Stomach (tissue), 4 donors: ENCODE measurements around the gene HENMT1.
"Not testable (repeated sequence)": the region's sequence is repeated elsewhere in the genome, so short reads cannot be mapped to it uniquely, and the experiment has no call there.

Source experiments
- EP300 ChIP-seq: sonication (generic); formaldehyde crosslinking; IDR thresholded peaks from one replicate; pipeline ENCODE4 v1.6.1; 2017; ENCODE audit warnings: antibody characterized with exemption
- POLR2A ChIP-seq, 4 donors: fragments of 450-650 bp; IDR thresholded peaks; one replicate each; pipeline ENCODE4 v1.6.1; 2016; ENCODE audit warnings: antibody characterized with exemption in 4 of 4, control low read depth in 2 of 4, mild to moderate bottlenecking in 1 of 4, moderate library complexity in 1 of 4
- POLR2AphosphoS5 ChIP-seq, 3 donors: sonication (generic); formaldehyde crosslinking; IDR thresholded peaks; one replicate each; pipeline ENCODE4 v1.6.1; 2016; ENCODE audit warnings: antibody characterized with exemption in 3 of 3
- TF ChIP-seq, protein P1 (sequence below), 7 experiments: fragments of 450-650 bp in 4 of 7; fragments of 200-600 bp in 3 of 7; sonication (generic) in 3 of 7; IDR thresholded peaks; one replicate each; pipeline ENCODE4 v1.5.1; 2016 to 2019; ENCODE audit warnings: antibody characterized with exemption in 7 of 7, control low read depth in 2 of 7, mild to moderate bottlenecking in 1 of 7

DNA sequence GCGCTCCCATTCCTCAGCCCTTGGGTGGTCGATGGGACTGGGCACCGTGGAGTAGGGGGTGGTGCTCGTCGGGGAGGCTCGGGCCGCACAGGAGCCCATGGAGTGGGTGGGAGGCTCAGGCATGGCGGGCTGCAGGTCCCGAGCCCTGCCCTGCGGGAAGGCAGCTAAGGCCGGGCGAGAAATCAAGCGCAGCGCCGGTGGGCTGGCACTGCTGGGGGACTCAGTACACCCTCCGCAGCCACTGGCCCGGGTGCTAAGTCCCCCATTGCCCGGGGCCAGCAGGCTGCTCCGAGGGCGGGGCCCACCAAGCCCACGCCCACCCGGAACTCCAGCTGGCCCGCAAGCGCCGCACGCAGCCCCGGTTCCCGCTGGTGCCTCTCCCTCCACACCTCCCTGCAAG lies 20.0 kb downstream of the HENMT1 start:
- not testable (repeated sequence) for TF ChIP-seq EP300; POLR2AphosphoS5 (IDR thresholded peaks at IDR 0.05); POLR2A (IDR thresholded peaks at IDR 0.05)
- TF ChIP-seq, protein P1, sequence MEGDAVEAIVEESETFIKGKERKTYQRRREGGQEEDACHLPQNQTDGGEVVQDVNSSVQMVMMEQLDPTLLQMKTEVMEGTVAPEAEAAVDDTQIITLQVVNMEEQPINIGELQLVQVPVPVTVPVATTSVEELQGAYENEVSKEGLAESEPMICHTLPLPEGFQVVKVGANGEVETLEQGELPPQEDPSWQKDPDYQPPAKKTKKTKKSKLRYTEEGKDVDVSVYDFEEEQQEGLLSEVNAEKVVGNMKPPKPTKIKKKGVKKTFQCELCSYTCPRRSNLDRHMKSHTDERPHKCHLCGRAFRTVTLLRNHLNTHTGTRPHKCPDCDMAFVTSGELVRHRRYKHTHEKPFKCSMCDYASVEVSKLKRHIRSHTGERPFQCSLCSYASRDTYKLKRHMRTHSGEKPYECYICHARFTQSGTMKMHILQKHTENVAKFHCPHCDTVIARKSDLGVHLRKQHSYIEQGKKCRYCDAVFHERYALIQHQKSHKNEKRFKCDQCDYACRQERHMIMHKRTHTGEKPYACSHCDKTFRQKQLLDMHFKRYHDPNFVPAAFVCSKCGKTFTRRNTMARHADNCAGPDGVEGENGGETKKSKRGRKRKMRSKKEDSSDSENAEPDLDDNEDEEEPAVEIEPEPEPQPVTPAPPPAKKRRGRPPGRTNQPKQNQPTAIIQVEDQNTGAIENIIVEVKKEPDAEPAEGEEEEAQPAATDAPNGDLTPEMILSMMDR (IDR thresholded peaks at IDR 0.05) = not testable (repeated sequence)
